IPS-18a (cell line): ENCODE results near the gene NBPF1.
A peak's percentile ranks its signal among the peaks of the same experiment; 100 is the strongest.
"Not testable (repeated sequence)": the region's sequence is repeated elsewhere in the genome, so short reads cannot be mapped to it uniquely, and the experiment has no call there.

ENCODE experiments used
- H3K27ac ChIP-seq: one replicate; pipeline ENCODE4 v1.5.1; 2013; ENCODE audit warnings: low read length
- H3K27me3 ChIP-seq: one replicate; pipeline ENCODE4 v1.6.1; 2013; ENCODE audit warnings: mild to moderate bottlenecking, low read length; ENCODE audit not compliant: control insufficient read depth, insufficient read depth
- H3K36me3 ChIP-seq: one replicate; pipeline ENCODE4 v1.6.1; 2013; ENCODE audit warnings: low read depth, low read length; ENCODE audit not compliant: control insufficient read depth
- H3K4me1 ChIP-seq: one replicate; pipeline ENCODE4 v1.6.1; 2013; ENCODE audit warnings: low read depth, low read length; ENCODE audit not compliant: control insufficient read depth
- H3K4me3 ChIP-seq: one replicate; pipeline ENCODE4 v1.5.1; 2013; ENCODE audit warnings: low read length
- H3K9ac ChIP-seq: one replicate; pipeline ENCODE4 v1.6.1; 2013; ENCODE audit warnings: mild to moderate bottlenecking, low read length, moderate library complexity
- H3K9me3 ChIP-seq: one replicate; pipeline ENCODE4 v1.6.1; 2013; ENCODE audit warnings: low read depth, low read length; ENCODE audit not compliant: control insufficient read depth

The NBPF1 gene

GRCh38 chr1:16646061-16646664 is 32.8 kb upstream of the NBPF1 start:
- H3K27ac ChIP-seq, H3K4me3 ChIP-seq, H3K9ac ChIP-seq, H3K36me3 ChIP-seq, H3K4me1 ChIP-seq, H3K9me3 ChIP-seq: not testable (repeated sequence)
- H3K27me3 ChIP-seq: peaks cover 21% of the 10 kb centered on the region

- H3K9me3 ChIP-seq, H3K27ac ChIP-seq, H3K4me1 ChIP-seq, H3K36me3 ChIP-seq, H3K9ac ChIP-seq: not testable (repeated sequence)
- Histone ChIP-seq H3K27me3 (peaks cover 21% of the 10 kb centered on the region), H3K4me3 (peak overlapping the region; percentile 84)
Measured at GRCh38 chr1:16645271-16646060, 32.1 kb upstream of the NBPF1 start.

DNA sequence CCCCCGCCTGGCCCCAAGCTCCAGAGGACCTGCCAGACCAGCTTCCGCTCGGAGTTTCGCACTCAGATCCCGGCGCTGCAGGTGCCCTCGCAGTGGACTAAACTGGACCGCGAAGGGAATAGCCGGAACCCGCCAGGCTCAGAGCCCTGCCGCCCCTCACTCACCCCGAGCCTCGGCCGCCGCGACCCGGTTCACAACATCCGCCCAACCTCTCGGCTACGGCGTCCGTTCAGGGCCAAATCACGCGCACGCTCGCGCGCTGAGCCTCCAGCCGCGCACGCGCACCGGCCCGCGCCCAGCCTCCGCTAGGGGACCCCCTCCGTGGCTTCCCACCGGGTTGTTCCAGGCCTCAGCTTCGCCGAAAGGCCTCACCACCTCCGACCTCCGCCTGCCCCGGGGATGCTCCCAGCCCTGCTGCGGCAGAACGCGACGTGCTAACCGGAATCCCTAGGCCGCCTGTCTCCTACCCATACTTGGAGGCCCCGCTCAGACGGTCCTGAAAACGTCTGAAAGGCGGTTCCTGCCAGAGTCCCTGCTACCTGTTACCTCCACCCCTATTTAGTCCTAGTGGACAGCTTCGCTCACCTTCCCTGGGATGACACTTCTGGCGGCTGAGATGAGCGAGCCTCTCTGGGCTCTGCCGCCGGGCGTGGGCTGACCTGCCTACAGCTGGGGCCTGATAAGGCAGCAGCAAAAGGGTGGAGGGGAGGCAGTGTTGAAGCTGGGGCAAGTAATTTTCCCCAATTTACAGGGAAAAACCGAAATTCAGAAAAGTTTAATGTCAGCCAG is 31.3 kb upstream of the NBPF1 start:
- H3K9me3 ChIP-seq, H3K27ac ChIP-seq, H3K36me3 ChIP-seq, H3K4me1 ChIP-seq: not testable (repeated sequence)
- Histone ChIP-seq H3K9ac (peak overlapping the region; percentile 73), H3K4me3 (peak overlapping the region; percentile 84), H3K27me3 (peaks cover 21% of the 10 kb centered on the region)

DNA sequence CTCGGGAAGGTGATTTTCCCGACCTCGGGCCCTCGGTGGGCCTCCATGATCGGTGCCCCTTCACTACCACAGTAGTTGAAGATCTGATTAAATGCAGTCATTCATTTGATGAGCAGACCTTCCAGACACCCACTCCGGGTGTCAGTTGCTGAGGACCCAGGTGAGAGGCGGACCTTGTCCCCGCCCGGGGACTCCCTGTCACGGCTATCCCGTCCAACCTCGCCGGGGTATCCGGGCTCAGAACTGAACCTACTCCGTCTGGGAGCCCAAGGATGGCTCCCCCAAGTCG is 30.8 kb upstream of the NBPF1 start:
- Histone ChIP-seq H3K4me3 (peak overlapping the region; percentile 84), H3K9me3 (no peaks in the 10 kb centered on the region), H3K27ac (no peak overlapping the region), H3K9ac (peak overlapping the region; percentile 73), H3K27me3 (peaks cover 18% of the 10 kb centered on the region), H3K4me1 (no peaks in the 10 kb centered on the region), H3K36me3 (no peaks in the 10 kb centered on the region)

GRCh38 chr1:16643476-16644192 is 30.3 kb upstream of the NBPF1 start:
- not testable (repeated sequence) for H3K27ac ChIP-seq, H3K9me3 ChIP-seq, H3K36me3 ChIP-seq, H3K4me1 ChIP-seq
- peak overlapping the region; percentile 84 for H3K4me3 ChIP-seq
- peak overlapping the region; percentile 73 for H3K9ac ChIP-seq
- H3K27me3 ChIP-seq: peaks cover 14% of the 10 kb centered on the region

DNA sequence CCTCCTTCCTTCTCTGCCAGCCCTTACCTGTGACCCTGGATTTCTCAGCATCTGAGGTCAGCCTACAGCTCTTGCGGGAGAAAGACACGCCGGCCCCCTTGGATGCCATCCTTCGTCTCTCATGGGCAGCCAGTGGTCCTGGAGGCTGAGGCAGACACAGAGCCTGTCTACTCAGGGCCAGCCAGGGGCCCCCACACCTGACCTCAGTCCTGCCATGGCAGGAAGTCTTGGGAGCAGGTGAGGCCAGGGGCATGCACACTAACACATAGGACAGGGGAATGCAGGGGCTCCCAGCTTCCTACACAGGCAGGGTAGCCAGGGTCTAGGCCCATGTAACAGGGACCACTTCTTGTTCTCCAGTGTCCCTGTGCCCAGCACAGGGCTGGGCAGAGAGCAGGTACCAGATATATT is 29.6 kb upstream of the NBPF1 start:
- not testable (repeated sequence) for H3K27me3 ChIP-seq, H3K9me3 ChIP-seq, H3K27ac ChIP-seq, H3K4me1 ChIP-seq, H3K36me3 ChIP-seq, H3K9ac ChIP-seq, H3K4me3 ChIP-seq

GRCh38 chr1:16642025-16642966 is 28.9 kb upstream of the NBPF1 start:
- H3K4me3 ChIP-seq, H3K27me3 ChIP-seq, H3K36me3 ChIP-seq, H3K27ac ChIP-seq, H3K9me3 ChIP-seq, H3K4me1 ChIP-seq, H3K9ac ChIP-seq: not testable (repeated sequence)

- H3K4me3 ChIP-seq, H3K9me3 ChIP-seq, H3K4me1 ChIP-seq, H3K9ac ChIP-seq, H3K36me3 ChIP-seq, H3K27me3 ChIP-seq, H3K27ac ChIP-seq: not testable (repeated sequence)
Measured at GRCh38 chr1:16641159-16641975, 28.0 kb upstream of the NBPF1 start.

- not testable (repeated sequence) for H3K9me3 ChIP-seq, H3K36me3 ChIP-seq, H3K27ac ChIP-seq, H3K27me3 ChIP-seq, H3K4me3 ChIP-seq, H3K9ac ChIP-seq, H3K4me1 ChIP-seq
Measured at GRCh38 chr1:16639091-16640031, 26.0 kb upstream of the NBPF1 start.
